ENCODE measurements around the gene GAGE12F.
A peak's percentile ranks its signal among the peaks of the same experiment; 100 is the strongest.
"Not testable (repeated sequence)": the region's sequence is repeated elsewhere in the genome, so short reads cannot be mapped to it uniquely, and the experiment has no call there.

The GAGE12F gene, protein sequence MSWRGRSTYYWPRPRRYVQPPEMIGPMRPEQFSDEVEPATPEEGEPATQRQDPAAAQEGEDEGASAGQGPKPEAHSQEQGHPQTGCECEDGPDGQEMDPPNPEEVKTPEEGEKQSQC

DNA sequence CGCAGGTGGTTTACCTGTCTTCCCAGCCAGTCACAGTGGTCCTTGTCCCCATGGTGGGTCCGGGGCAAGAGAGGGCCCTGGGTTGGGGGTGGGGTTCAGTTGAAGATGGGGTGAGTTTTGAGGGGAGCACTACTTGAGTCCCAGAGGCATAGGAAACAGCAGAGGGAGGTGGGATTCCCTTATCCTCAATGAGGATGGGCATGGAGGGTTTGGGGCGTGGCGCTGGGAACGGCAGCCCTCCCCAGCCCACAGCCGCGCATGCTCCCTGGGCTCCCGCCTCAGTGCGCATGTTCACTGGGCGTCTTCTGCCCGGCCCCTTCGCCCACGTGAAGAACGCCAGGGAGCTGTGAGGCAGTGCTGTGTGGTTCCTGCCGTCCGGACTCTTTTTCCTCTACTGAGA is at the start of gene GAGE12F:
Gene GAGE12F (plus strand): TSS at position 301 of the 400 bp plus-strand sequence. CDS start 1,155 bp downstream, outside the sequence.
- not testable (repeated sequence) for H3K27ac Mint-ChIP-seq; H3K4me3 Mint-ChIP-seq; H3K36me3 Mint-ChIP-seq (ENCODE audit: low read depth); H3K27me3 Mint-ChIP-seq (ENCODE audit: low read depth, poor library complexity); H3K9me3 Mint-ChIP-seq; DNase-seq; H3K4me1 Mint-ChIP-seq

DNA sequence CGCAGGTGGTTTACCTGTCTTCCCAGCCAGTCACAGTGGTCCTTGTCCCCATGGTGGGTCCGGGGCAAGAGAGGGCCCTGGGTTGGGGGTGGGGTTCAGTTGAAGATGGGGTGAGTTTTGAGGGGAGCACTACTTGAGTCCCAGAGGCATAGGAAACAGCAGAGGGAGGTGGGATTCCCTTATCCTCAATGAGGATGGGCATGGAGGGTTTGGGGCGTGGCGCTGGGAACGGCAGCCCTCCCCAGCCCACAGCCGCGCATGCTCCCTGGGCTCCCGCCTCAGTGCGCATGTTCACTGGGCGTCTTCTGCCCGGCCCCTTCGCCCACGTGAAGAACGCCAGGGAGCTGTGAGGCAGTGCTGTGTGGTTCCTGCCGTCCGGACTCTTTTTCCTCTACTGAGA is 28.8 kb upstream of the GAGE12F start, which contains the start of gene GAGE12C:
Gene GAGE12C (plus strand): TSS at position 301 of the 400 bp plus-strand sequence. CDS start 1,155 bp downstream, outside the sequence.
- H3K27me3 Mint-ChIP-seq (ENCODE audit: low read depth, poor library complexity); H3K9me3 Mint-ChIP-seq; H3K36me3 Mint-ChIP-seq (ENCODE audit: low read depth); H3K4me3 Mint-ChIP-seq; H3K4me1 Mint-ChIP-seq; DNase-seq; H3K27ac Mint-ChIP-seq: not testable (repeated sequence)

DNA sequence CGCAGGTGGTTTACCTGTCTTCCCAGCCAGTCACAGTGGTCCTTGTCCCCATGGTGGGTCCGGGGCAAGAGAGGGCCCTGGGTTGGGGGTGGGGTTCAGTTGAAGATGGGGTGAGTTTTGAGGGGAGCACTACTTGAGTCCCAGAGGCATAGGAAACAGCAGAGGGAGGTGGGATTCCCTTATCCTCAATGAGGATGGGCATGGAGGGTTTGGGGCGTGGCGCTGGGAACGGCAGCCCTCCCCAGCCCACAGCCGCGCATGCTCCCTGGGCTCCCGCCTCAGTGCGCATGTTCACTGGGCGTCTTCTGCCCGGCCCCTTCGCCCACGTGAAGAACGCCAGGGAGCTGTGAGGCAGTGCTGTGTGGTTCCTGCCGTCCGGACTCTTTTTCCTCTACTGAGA is 19.2 kb upstream of the GAGE12F start, which contains the start of gene GAGE12D:
Gene GAGE12D (plus strand): TSS at position 301 of the 400 bp plus-strand sequence. CDS start 1,155 bp downstream, outside the sequence.
- H3K4me3 Mint-ChIP-seq; H3K27me3 Mint-ChIP-seq (ENCODE audit: low read depth, poor library complexity); H3K4me1 Mint-ChIP-seq; H3K9me3 Mint-ChIP-seq; H3K27ac Mint-ChIP-seq; H3K36me3 Mint-ChIP-seq (ENCODE audit: low read depth); DNase-seq: not testable (repeated sequence)

DNA sequence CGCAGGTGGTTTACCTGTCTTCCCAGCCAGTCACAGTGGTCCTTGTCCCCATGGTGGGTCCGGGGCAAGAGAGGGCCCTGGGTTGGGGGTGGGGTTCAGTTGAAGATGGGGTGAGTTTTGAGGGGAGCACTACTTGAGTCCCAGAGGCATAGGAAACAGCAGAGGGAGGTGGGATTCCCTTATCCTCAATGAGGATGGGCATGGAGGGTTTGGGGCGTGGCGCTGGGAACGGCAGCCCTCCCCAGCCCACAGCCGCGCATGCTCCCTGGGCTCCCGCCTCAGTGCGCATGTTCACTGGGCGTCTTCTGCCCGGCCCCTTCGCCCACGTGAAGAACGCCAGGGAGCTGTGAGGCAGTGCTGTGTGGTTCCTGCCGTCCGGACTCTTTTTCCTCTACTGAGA is 9.7 kb upstream of the GAGE12F start, which contains the start of gene GAGE12E:
Gene GAGE12E (plus strand): TSS at position 301 of the 400 bp plus-strand sequence. CDS start 1,155 bp downstream, outside the sequence.
- not testable (repeated sequence) for H3K27me3 Mint-ChIP-seq (ENCODE audit: low read depth, poor library complexity); H3K36me3 Mint-ChIP-seq (ENCODE audit: low read depth)

DNA sequence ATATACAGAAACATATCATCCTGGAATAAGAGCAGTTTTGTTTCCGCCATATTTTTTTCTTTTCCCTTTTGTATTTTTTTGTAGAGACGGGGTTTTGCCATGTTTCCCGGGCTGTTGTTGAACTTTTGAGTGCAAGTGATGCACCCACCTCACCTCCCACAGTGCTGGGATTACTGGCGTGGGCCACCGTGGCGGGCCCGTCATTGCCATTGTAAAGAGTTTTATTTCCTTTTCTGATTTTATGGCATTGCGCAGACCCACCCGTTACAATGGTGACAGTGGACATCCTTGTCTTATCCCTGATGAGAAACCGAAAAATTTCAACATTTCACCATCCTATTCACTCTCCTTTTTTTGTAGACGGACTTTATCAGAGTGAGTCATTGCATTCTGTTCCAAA is 8.1 kb downstream of the GAGE12F start:
- H3K9me3 Mint-ChIP-seq; DNase-seq; H3K27ac Mint-ChIP-seq; H3K27me3 Mint-ChIP-seq (ENCODE audit: low read depth, poor library complexity); H3K36me3 Mint-ChIP-seq (ENCODE audit: low read depth); H3K4me3 Mint-ChIP-seq; H3K4me1 Mint-ChIP-seq: not testable (repeated sequence)

More for the DNA sequence above, 9.7 kb upstream of the GAGE12F start, which contains the start of gene GAGE12E:
- not testable (repeated sequence) for H3K9me3 Mint-ChIP-seq, DNase-seq, H3K27ac Mint-ChIP-seq, H3K4me1 Mint-ChIP-seq, H3K4me3 Mint-ChIP-seq

DNA sequence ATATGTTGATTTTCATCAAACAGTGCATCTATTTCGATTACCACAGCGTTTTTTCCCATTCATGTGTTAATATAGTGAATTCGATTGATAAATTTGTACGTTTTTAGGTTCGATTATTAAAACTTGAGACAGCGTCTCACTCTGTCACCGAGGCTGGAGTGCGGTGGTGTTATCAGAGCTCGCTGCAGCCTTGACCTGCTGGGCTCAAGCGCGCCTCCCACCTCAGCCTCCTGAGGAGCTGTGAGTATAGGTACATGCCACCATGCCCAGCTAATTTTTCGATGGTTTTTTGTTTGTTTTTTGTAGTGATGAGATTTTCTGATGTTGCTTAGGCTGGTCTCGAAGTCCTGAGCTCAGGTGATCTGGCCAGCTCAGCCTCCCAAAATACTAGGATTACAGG is 8.5 kb downstream of the GAGE12F start:
- H3K27me3 Mint-ChIP-seq (ENCODE audit: low read depth, poor library complexity); H3K9me3 Mint-ChIP-seq; H3K36me3 Mint-ChIP-seq (ENCODE audit: low read depth): not testable (repeated sequence)

DNA sequence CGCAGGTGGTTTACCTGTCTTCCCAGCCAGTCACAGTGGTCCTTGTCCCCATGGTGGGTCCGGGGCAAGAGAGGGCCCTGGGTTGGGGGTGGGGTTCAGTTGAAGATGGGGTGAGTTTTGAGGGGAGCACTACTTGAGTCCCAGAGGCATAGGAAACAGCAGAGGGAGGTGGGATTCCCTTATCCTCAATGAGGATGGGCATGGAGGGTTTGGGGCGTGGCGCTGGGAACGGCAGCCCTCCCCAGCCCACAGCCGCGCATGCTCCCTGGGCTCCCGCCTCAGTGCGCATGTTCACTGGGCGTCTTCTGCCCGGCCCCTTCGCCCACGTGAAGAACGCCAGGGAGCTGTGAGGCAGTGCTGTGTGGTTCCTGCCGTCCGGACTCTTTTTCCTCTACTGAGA is 9.5 kb downstream of the GAGE12F start, which contains the start of gene GAGE12G:
Gene GAGE12G (plus strand): TSS at position 301 of the 400 bp plus-strand sequence. CDS start 1,155 bp downstream, outside the sequence.
- not testable (repeated sequence) for H3K9me3 Mint-ChIP-seq; H3K4me3 Mint-ChIP-seq; H3K27me3 Mint-ChIP-seq (ENCODE audit: low read depth, poor library complexity); DNase-seq; H3K36me3 Mint-ChIP-seq (ENCODE audit: low read depth); H3K27ac Mint-ChIP-seq; H3K4me1 Mint-ChIP-seq

More for the DNA sequence above, 8.5 kb downstream of the GAGE12F start:
- not testable (repeated sequence) for H3K4me1 Mint-ChIP-seq, H3K27ac Mint-ChIP-seq, H3K4me3 Mint-ChIP-seq, DNase-seq

DNA sequence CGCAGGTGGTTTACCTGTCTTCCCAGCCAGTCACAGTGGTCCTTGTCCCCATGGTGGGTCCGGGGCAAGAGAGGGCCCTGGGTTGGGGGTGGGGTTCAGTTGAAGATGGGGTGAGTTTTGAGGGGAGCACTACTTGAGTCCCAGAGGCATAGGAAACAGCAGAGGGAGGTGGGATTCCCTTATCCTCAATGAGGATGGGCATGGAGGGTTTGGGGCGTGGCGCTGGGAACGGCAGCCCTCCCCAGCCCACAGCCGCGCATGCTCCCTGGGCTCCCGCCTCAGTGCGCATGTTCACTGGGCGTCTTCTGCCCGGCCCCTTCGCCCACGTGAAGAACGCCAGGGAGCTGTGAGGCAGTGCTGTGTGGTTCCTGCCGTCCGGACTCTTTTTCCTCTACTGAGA is 19.0 kb downstream of the GAGE12F start, which contains the start of gene GAGE12H:
Gene GAGE12H (plus strand): TSS at position 301 of the 400 bp plus-strand sequence. CDS start 1,155 bp downstream, outside the sequence.
- not testable (repeated sequence) for DNase-seq; H3K27me3 Mint-ChIP-seq (ENCODE audit: low read depth, poor library complexity); H3K4me1 Mint-ChIP-seq; H3K9me3 Mint-ChIP-seq; H3K4me3 Mint-ChIP-seq; H3K27ac Mint-ChIP-seq; H3K36me3 Mint-ChIP-seq (ENCODE audit: low read depth)

DNA sequence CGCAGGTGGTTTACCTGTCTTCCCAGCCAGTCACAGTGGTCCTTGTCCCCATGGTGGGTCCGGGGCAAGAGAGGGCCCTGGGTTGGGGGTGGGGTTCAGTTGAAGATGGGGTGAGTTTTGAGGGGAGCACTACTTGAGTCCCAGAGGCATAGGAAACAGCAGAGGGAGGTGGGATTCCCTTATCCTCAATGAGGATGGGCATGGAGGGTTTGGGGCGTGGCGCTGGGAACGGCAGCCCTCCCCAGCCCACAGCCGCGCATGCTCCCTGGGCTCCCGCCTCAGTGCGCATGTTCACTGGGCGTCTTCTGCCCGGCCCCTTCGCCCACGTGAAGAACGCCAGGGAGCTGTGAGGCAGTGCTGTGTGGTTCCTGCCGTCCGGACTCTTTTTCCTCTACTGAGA is 28.6 kb downstream of the GAGE12F start, which contains the start of gene GAGE2A:
Gene GAGE2A (plus strand): TSS at position 301 of the 400 bp plus-strand sequence. CDS start 1,155 bp downstream, outside the sequence.
- not testable (repeated sequence) for H3K9me3 Mint-ChIP-seq; H3K27me3 Mint-ChIP-seq (ENCODE audit: low read depth, poor library complexity); H3K36me3 Mint-ChIP-seq (ENCODE audit: low read depth); H3K4me1 Mint-ChIP-seq; DNase-seq; H3K27ac Mint-ChIP-seq; H3K4me3 Mint-ChIP-seq

DNA sequence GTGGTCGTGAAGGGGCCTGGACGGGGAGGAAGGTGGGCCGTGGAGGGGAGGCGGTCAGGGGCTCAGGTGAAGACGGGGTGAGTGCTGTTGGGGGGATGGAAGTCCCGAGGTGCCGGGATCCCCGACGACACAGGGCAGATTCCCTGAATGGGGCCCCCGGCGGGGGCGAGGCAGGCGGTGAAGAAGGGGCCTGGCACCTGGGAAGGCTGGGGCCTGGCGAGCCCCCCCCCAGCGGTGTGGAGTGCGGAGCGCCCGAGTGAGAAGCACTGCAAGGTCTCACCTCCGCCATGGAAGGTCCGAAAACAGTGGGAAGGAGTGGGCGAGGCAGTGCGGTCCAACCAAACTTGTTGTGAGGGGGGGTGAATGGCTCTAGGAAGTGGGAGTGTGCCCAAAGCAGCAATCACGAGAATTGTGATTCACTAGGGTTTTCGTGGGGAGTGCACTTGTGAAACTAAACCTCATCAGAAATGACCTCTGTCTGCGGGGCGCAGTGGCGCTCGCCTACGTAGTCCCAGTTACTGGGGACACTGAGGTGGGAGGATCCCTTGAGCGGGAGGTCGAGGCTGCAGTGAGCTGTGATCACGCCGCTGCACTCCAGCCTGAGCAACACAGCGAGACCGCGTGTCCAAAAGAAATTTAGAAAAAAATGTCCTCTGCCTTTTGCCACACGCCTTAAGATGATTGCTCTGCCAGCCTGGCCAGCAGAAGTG is 29.3 kb downstream of the GAGE12F start:
- H3K36me3 Mint-ChIP-seq (ENCODE audit: low read depth); H3K27ac Mint-ChIP-seq: not testable (repeated sequence)
- peak; percentile 5 for DNase-seq

DNA sequence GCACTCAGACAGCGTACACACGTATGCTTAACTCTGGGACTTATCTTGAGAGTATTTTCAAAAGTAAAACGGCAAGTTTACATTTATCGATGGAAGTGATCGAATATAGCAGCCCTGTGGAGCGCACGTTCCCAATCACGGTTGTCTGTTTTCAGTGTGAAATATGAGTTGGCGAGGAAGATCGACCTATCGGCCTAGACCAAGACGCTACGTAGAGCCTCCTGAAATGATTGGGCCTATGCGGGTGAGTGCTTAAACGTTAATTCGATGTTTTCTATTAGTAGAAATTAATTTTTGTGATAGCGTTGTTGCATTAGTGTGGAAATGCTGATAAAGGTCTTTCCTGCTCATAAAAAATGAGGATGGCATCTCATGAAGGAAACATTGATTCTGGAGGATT is 29.8 kb downstream of the GAGE12F start:
- H3K4me1 Mint-ChIP-seq, H3K27ac Mint-ChIP-seq: not testable (repeated sequence)

More for the DNA sequence above, 29.3 kb downstream of the GAGE12F start:
- H3K4me1 Mint-ChIP-seq; H3K27me3 Mint-ChIP-seq (ENCODE audit: low read depth, poor library complexity); H3K4me3 Mint-ChIP-seq; H3K9me3 Mint-ChIP-seq: not testable (repeated sequence)

DNA sequence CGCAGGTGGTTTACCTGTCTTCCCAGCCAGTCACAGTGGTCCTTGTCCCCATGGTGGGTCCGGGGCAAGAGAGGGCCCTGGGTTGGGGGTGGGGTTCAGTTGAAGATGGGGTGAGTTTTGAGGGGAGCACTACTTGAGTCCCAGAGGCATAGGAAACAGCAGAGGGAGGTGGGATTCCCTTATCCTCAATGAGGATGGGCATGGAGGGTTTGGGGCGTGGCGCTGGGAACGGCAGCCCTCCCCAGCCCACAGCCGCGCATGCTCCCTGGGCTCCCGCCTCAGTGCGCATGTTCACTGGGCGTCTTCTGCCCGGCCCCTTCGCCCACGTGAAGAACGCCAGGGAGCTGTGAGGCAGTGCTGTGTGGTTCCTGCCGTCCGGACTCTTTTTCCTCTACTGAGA is 38.1 kb downstream of the GAGE12F start, which contains the start of gene GAGE1:
Gene GAGE1 (plus strand): TSS at position 301 of the 400 bp plus-strand sequence. CDS start 1,155 bp downstream, outside the sequence.
- DNase-seq; H3K4me1 Mint-ChIP-seq; H3K36me3 Mint-ChIP-seq (ENCODE audit: low read depth); H3K4me3 Mint-ChIP-seq; H3K9me3 Mint-ChIP-seq; H3K27me3 Mint-ChIP-seq (ENCODE audit: low read depth, poor library complexity); H3K27ac Mint-ChIP-seq: not testable (repeated sequence)

More for the DNA sequence above, 29.8 kb downstream of the GAGE12F start:
- H3K36me3 Mint-ChIP-seq (ENCODE audit: low read depth); H3K9me3 Mint-ChIP-seq; DNase-seq; H3K4me3 Mint-ChIP-seq; H3K27me3 Mint-ChIP-seq (ENCODE audit: low read depth, poor library complexity): not testable (repeated sequence)

All from nephron progenitor cell (in vitro differentiated cells).